GM10266 (cell line): ENCODE data around the gene UBE2N.

Source experiments
- DNase-seq: peaks from one replicate; pipeline ENCODE4 v3.0.0; 2012; ENCODE audit errors: extremely low spot score
- TF ChIP-seq, protein P1 (sequence below): IDR thresholded peaks from 2 replicates; pipeline ENCODE4 v1.5.1; 2012; ENCODE audit warnings: mild to moderate bottlenecking, low read depth; ENCODE audit not compliant: control insufficient read depth, insufficient read depth; ENCODE audit errors: missing control alignments

Gene UBE2N

DNA sequence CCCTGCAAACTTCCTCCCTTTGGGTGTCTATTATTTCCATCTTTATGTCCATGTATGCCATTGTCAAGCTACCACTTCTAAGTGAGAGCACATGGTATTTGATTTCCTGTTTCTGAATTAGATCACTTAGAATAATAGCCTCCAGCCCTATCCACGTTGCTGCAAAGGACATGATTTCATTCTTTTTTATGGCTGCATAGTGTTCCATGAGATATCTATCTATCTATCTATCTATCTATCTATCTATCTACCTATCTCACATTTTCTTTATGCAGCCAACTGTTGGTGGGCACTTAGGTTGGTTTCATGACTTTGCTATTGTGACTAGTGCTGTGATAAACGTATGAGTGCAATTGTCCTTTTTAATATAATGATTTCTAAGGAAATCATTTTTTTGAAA lies 14.3 kb upstream of the UBE2N start:
- TF ChIP-seq, protein P1, sequence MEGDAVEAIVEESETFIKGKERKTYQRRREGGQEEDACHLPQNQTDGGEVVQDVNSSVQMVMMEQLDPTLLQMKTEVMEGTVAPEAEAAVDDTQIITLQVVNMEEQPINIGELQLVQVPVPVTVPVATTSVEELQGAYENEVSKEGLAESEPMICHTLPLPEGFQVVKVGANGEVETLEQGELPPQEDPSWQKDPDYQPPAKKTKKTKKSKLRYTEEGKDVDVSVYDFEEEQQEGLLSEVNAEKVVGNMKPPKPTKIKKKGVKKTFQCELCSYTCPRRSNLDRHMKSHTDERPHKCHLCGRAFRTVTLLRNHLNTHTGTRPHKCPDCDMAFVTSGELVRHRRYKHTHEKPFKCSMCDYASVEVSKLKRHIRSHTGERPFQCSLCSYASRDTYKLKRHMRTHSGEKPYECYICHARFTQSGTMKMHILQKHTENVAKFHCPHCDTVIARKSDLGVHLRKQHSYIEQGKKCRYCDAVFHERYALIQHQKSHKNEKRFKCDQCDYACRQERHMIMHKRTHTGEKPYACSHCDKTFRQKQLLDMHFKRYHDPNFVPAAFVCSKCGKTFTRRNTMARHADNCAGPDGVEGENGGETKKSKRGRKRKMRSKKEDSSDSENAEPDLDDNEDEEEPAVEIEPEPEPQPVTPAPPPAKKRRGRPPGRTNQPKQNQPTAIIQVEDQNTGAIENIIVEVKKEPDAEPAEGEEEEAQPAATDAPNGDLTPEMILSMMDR = no peak
- no peak for DNase-seq

- TF ChIP-seq, protein P1 = no peak
Measured at GRCh38 chr12:93453633-93454032, 11.9 kb upstream of the UBE2N start.

DNA sequence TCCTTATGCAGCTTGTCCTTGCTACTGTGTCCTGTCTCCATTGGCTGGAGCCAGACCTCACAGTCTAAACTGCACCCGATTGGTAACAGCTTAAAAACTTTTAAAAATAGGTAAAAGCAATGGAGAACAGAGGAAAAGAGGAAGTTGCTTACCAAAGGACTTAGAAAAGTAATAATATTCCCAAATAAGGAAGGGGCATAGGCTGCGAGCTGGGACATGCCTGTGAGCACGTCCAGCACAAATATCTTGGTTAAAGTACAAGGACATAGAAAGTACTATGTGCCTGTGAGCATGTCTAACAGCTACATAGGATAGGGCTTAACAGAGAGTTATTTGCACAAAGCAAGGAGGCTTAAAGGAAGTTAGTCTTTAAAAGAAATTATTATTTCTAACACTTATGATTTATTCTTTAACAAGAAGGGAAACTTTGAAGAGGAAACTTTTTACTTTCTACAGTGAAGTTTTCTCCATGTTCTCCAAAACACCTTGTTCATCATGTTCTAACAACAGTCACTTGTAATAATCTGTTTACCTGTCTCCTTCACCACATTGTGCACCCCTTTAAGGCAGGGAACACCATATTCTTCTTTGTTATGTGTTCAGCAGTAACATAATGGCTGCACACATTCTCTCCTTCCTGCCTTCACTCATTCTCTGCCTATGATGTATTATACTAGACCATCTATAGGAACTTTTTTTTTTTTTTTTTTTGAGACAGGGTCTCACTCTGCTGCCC lies 9.8 kb upstream of the UBE2N start:
- no peak for DNase-seq
- TF ChIP-seq, protein P1 = no peak

More at GRCh38 chr12:93453633-93454032, 11.9 kb upstream of the UBE2N start:
- no peak for DNase-seq

DNA sequence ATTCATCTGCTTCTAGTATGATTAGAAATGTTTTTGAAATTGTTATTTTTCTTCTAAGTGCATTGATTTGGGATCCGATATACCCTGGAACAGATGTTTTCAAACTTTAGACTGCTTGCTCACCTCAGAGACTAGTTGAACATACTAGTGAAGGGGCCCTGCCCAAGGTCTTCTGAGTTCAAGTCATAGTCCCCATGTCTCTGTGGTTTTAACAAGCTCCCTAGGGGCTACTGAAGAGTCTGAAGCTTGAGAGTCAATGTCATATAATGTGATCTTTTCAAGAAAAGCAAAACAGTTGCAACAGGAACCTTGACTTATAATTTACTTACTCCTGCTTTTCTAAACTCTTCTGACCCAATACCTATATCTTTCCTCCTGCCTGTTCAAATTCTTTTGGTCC lies 7.5 kb upstream of the UBE2N start:
- no peak for DNase-seq

GRCh38 chr12:93448796-93449195 lies 7.0 kb upstream of the UBE2N start:
- DNase-seq = no peak
- TF ChIP-seq, protein P1 = no peak

More for the DNA sequence above, 7.5 kb upstream of the UBE2N start:
- TF ChIP-seq, protein P1 = no peak

GRCh38 chr12:93447555-93448290 lies 6.0 kb upstream of the UBE2N start:
- DNase-seq = no peak
- TF ChIP-seq, protein P1 = no peak

DNA sequence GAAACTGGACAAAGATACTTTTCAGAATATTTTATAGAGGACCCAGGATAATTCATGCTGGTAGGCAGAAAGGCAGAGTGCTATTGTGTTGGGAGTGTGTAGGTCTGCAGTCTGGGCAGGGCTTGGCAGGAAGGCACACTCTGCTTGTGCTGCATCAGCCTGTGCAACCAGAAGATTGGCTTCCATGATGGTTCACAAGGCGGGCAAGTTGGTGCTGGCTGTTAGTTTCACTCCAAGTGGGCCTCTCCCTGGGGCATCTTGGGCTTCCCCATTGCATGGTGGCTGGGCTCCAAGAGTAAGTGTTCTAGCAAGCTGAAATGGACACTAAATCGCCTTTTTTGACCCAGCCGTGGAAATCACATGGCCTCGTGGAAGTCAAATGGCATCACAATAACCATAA lies 1.8 kb upstream of the UBE2N start:
- TF ChIP-seq, protein P1 = no peak
- no peak for DNase-seq
